WI38 (cell line): ENCODE data around the gene PNLIPRP2.

Source experiments
- H3K4me3 ChIP-seq: 2 replicates; pipeline ENCODE4 v1.5.1; 2011; ENCODE audit warnings: low read depth, mild to moderate bottlenecking, control low read depth, low read length
- CTCF ChIP-seq: IDR thresholded peaks from 2 replicates; pipeline ENCODE4 v1.5.1; 2012; ENCODE audit warnings: low read depth, mild to moderate bottlenecking, control low read depth, low read length

PNLIPRP2 gene

DNA sequence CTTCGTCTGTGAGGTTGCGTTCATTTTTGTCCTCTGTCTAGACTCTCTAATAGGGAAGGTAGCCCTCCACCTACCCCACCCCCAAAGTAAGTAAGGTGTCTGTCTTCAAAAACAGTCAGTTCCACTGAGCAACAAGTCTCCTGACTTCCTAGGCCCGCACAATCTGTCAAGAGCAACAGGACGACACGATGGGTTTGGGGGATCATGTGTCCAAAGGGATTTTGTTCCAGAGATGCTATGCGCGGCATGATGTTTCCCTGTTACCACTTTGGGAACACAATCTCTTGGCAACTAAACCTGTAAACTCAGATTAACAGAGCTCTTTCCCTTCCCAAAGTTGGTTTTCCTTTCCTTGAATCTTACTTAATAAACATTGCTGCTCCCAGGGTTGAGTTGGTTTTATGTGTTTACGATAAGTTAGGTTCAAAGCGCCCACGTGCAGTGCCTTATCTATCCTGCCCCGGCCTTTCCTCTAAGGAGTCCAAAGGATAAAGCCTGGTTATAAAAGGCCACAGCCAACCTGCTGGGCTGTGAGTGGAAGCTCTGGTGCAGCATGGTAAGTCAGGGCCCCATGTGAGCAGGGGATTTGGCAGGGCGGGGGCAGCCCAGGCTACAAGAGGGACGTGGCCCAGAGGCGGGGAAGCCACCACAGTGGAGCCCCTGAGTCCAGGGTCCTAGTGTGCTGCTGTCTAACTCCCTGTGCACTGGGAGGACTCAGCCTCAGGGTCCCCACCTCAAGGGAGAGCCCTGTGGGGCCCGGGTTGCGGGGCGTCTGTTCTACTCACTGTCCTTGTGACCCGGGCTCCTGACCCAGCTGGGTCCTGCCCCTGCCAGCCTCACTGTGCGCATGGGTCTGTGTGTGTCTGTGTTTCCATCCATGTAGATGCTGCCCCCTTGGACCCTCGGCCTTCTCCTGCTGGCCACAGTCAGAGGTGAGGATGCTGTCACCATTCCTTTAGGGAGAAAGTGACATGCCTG lies at the start of gene PNLIPRP2:
Gene PNLIPRP2, plus strand, starts transcription at position 531 of the 978 bp plus-strand sequence.
- TF ChIP-seq CTCF = no peak
- H3K4me3 ChIP-seq = no peak within 1 kb of the TSS

DNA sequence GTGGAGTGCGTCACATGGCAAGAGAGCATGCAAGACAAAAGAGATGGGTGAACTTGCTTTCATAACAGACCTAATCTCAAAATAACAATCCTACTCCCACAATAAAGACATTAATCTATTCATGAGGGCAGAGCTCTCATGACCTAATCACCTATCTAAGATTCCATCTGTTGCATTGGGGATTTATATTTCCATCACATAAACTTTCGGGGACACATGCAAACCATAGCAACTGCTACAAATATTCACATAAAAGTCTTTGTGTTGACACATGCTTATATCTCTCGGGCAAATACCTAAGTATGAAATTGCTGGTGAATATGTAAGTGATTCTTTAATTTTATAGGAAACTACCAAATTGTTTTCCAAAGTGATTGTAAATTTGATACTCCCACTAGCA lies 46.0 kb upstream of the PNLIPRP2 start:
- no peak for TF ChIP-seq CTCF
- no peak overlapping the region for H3K4me3 ChIP-seq

- no peak overlapping the region for H3K4me3 ChIP-seq
- no peak for TF ChIP-seq CTCF
Measured at GRCh38 chr10:116587878-116588591, 32.7 kb upstream of the PNLIPRP2 start.

- no peak for TF ChIP-seq CTCF
- no peak overlapping the region for H3K4me3 ChIP-seq
Measured at GRCh38 chr10:116588995-116589394, 31.8 kb upstream of the PNLIPRP2 start.

DNA sequence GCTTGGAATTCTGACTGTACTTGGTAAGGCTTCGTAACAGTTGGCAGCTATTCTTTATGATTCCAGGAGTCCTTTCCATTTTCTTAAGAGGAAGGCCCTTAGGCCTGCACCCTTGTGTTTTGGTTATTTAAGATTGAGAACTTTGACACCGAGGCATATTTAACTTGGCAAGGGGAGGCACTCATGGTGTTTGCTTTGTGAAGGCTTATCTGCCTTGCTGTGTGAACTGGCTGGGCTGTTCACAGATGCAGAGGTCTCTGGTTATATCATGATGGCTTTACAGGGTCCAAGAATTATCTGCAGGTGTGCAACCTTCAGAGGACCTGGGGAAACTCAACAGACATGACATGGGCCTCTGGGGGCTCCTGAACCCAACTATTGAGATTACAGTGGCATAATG lies 30.8 kb upstream of the PNLIPRP2 start:
- TF ChIP-seq CTCF = no peak
- no peak overlapping the region for H3K4me3 ChIP-seq

DNA sequence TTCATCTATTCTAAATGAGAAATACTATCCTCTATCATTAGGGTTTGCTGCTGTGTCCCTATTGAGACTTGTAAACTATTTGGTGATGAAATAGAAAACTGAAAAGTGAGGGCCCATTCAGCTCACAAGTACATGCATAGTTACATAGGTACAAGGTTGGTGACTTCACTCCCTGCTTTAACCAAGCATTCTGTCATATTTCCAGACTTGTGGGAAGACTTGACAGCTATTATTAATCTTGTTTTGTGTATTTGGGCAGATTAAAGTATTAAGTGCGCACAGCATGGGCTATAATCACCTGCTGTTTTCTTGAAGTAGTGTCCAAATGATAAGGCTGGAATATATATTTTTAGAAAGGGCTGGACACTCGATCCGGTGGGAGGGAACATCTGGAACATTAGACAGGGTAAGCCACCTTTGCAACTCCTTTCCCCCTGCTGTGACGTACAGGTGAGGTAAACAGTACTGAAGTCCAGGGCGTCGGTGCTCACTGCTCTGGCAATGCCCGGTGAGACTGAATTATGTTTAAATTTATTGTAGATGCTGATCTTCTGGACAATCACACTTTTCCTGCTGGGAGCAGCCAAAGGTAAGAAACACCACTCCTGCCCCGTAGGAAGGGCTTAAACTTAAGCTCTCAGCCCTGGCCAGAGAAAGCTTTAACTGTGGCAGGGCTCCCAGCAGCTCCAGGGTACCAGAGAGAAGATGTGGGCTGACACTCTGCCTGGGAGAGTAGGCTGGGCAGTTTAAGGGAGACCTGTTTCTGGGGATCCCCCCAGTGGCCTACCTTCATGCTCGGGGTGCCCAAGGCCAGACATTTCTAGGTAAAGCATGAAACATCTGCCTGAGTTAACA lies 29.9 kb upstream of the PNLIPRP2 start, which contains the start of gene PNLIPRP1:
Gene PNLIPRP1, plus strand, starts transcription at position 370 of the 855 bp plus-strand sequence. Its CDS starts 171 bp downstream, at position 541.
- no peak for TF ChIP-seq CTCF
- H3K4me3 ChIP-seq = no peak within 1 kb of the TSS
